H1 (cell line): ENCODE results near the gene TMEM130.

Experiments used
- CREB1 ChIP-seq: IDR thresholded peaks from 2 replicates; pipeline ENCODE4 v1.6.1; 2012; ENCODE audit warnings: inconsistent platforms
- CTCF ChIP-seq, 3 experiments: IDR thresholded peaks; 1 replicate in 2 of 3; 2 replicates in 1 of 3; pipeline versions ENCODE4 v1.5.1 to v1.6.1; 2011; ENCODE audit warnings: low read length in 3 of 3, mild to moderate bottlenecking in 3 of 3, inconsistent platforms in 2 of 3, low read depth in 1 of 3, moderate library complexity in 1 of 3; ENCODE audit not compliant: insufficient read depth in 1 of 3; ENCODE audit errors: control extremely low read depth in 1 of 3
- JUND ChIP-seq: IDR thresholded peaks from 2 replicates; pipeline ENCODE4 v1.6.1; 2011; ENCODE audit warnings: mild to moderate bottlenecking, improper control_type of control experiment, low read length
- POLR2AphosphoS5 ChIP-seq: IDR thresholded peaks from 2 replicates; pipeline ENCODE4 v1.6.1; 2011; ENCODE audit warnings: low read depth, low read length
- TAF1 ChIP-seq: IDR thresholded peaks from 2 replicates; pipeline ENCODE4 v1.6.1; 2011; ENCODE audit warnings: mild to moderate bottlenecking, low read depth, low read length
- USF2 ChIP-seq: IDR thresholded peaks from 2 replicates; pipeline ENCODE4 v1.6.1; 2011; ENCODE audit warnings: low read length, improper control_type of control experiment

DNA sequence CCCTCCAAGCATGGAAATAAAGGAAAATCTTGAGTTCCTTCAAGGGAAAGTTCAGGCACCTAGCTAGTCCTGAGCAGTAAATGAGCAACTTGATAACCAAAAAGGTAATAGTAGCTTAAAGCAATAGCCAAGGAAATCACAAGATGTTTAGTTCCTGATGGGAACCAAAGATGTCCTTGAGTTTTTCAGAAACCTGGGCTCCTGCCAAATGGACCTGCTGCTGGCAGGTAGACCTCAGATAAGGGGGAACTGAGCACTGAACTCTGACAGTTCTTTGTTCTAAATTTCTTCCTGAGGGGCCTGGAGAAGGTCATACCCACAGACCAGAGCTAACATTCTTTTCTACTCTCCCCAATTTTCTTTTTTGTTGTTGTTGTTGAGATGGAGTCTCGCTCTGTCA lies 48.5 kb downstream of the TMEM130 start:
- TF ChIP-seq CREB1 (no peak), CTCF (IDR thresholded peaks at IDR 0.05; ENCODE audit: control extremely low read depth in 1 of 3, insufficient read depth in 1 of 3, low read depth in 1 of 3, low read length in 3 of 3) (no peak), JUND (no peak), USF2 (no peak), POLR2AphosphoS5 (no peak), TAF1 (no peak)
